HPDE6-E6E7 (cell line): ENCODE measurements around the gene RDH8.
A peak's percentile ranks its signal among the peaks of the same experiment; 100 is the strongest.

Source experiments
- DNase-seq: peaks from one replicate; pipeline ENCODE4 v3.0.0; 2011; ENCODE audit warnings: missing footprints; ENCODE audit errors: extremely low spot score

RDH8 gene, protein sequence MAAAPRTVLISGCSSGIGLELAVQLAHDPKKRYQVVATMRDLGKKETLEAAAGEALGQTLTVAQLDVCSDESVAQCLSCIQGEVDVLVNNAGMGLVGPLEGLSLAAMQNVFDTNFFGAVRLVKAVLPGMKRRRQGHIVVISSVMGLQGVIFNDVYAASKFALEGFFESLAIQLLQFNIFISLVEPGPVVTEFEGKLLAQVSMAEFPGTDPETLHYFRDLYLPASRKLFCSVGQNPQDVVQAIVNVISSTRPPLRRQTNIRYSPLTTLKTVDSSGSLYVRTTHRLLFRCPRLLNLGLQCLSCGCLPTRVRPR

GRCh38 chr19:10013316-10013715 is at the start of gene RDH8:
Gene RDH8 (plus strand): TSS chr19:10013483. CDS start chr19:10013498, 15 bp downstream.
- DNase-seq: no peak

GRCh38 chr19:9966024-9966423 is 47.3 kb upstream of the RDH8 start:
- no peak for DNase-seq

DNA sequence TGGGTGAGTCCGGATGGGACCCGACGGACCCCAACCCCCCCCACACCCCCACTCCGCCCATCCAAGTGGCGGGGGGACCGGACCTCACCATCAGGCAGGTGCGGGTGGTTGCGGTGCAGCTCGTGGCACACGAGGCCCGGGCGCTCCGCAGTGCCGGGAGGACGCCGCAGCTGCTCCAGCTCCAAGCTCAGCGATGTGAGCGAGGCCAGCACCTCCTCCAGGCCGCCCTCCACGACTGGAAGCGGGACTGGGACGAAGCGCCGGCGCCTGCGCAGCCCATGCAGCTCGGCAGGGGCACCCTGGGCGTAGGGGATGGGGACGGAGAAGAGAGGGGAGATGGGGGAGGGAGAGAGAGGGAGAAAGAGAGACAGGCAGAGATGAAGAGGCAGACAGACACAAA is 46.8 kb upstream of the RDH8 start:
- DNase-seq: no peak

GRCh38 chr19:9967326-9967725 is 46.0 kb upstream of the RDH8 start:
- DNase-seq: no peak

GRCh38 chr19:9968820-9969687 is 44.2 kb upstream of the RDH8 start:
- no peak for DNase-seq

- no peak for DNase-seq
Observed at GRCh38 chr19:9969688-9969975, 43.7 kb upstream of the RDH8 start.

GRCh38 chr19:9970481-9970880 is 42.8 kb upstream of the RDH8 start:
- no peak for DNase-seq

- no peak for DNase-seq
Observed at GRCh38 chr19:9971166-9971897, 42.0 kb upstream of the RDH8 start.

DNA sequence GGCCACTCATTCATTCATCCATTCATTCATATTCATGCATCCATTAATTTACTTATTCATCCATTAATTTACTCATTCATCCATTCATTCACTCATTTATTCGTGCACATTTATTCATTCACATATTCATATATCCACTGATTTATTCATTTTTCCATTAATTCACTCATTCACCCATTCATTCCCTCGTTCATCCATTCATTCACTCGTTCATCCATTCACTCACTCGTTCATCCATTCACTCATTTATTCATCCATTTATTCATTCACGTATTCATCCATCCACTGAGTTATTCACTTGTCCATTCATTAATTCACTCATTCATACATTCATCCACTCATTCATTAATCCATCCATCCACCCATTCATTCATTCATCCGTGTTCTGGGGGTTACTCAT is 41.2 kb upstream of the RDH8 start:
- no peak for DNase-seq

DNA sequence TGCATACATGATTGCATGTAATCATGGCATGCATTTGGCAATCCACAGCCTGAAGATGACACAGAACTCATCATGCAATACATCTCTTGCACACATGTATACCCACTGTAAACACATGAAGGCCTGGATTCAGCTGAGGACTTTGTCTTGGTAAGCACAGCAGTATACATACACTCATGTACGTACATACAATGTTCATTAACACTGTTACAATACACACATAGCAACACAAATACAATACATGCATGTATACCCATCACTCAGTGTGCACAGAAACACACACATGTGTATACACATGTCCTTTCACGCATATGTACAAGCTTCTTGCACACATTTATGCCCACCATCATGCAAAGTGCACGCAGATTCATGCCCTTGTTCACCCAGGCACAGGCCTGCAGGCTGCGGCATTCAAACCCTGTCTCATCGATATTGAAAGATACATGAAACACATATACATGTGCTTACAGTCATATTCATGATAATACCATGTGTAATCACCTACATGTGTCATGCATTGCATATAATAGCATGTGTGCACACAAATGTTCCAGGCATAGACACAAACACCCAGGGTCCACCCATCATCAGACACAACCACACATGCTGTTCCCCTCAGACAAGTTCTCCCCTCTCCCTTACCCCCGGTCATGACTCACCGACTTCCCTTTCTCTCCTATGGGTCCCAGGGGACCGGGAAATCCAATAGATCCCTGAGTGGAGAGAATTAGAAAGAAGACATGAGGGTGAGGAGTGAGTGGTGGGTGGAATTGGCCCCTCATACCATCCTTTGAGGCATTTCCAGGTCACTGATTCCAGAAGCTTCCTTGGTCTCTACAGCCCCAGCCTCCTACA is 31.6 kb upstream of the RDH8 start:
- DNase-seq: no peak

- DNase-seq: no peak
Observed at GRCh38 chr19:9986787-9987281, 26.4 kb upstream of the RDH8 start.

- no peak for DNase-seq
Observed at GRCh38 chr19:9989504-9989903, 23.8 kb upstream of the RDH8 start.

- DNase-seq: no peak
Observed at GRCh38 chr19:9991425-9992191, 21.7 kb upstream of the RDH8 start.

GRCh38 chr19:9995084-9995483 is 18.2 kb upstream of the RDH8 start:
- no peak for DNase-seq

GRCh38 chr19:9995999-9996398 is 17.3 kb upstream of the RDH8 start:
- no peak for DNase-seq

- no peak for DNase-seq
Observed at GRCh38 chr19:9996541-9996940, 16.7 kb upstream of the RDH8 start.

DNA sequence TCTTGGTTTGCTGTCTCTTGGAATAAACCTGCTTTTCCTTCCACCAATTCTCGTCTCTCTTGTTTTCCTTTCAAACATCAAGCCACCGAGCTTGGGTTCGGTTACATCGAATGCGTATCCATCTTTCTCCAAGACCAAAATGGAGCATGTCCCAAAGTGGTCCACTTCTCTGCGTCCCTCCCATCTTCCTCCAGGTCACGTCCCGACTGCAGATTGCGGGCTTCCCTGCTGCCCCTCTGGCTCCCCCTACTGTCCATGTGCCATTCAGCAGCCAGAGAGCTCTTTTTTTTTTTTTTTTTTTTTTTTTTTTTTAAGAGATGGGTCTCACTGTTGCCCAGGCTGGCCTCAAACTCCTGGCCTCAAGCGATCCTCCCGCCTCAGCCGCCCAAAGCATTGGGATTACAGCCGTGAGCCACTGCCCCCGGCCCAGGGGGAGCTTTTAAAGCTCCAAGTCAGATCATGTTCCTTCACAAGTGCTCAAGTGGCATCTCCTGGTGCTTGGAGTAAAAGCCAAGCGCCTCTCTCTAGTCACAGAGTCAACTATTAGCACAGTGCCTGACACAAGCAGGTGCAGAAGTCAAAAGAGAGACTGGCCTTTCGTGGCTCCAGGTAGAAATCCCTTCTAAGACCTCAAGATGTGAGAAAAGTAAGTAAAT is 13.0 kb upstream of the RDH8 start:
- DNase-seq: peak; percentile 57

- no peak for DNase-seq
Observed at GRCh38 chr19:10001899-10002298, 11.4 kb upstream of the RDH8 start.

DNA sequence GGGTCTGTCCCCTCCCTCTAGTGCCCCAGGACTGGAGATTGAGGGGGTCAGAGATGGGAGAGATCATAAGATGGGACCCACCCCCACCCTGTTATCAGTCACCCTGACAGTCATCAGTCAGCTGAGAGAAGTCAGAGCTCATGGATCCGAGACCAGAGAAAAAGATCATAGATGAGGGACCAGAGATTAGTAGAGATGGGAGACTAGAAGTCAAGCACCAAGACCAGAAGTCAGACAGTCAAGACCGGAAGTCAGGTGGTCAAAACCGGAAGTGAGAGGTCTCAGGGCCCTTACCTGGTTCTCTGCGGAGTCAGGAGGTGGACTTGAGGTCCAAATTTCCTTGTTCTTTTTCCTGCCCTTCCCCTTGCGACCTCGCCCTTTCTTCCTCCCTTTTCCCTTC is 10.0 kb upstream of the RDH8 start:
- no peak for DNase-seq

- no peak for DNase-seq
Observed at GRCh38 chr19:10004617-10005016, 8.7 kb upstream of the RDH8 start.
